ENCODE data around the gene KANSL1L. TPM values are rescaled to one million over a fixed set of nuclear protein-coding genes. Genes with fewer than 3 reads are reported as not detected.

Gene KANSL1L
- total RNA-seq, 2 experiments from 2014 or later, result 6.7 to 7.0 TPM

- no peaks in the 10 kb centered on the region for H3K4me1 Mint-ChIP-seq (ENCODE audit: low read depth)
- H3K27ac ChIP-seq (ENCODE audit: low read depth in 1 of 2, low read length in 2 of 2), result no peak overlapping the region
- ChIA-PET CTCF (interaction anchor here (1.0 to 2.4 kb wide), 2 partner anchors 220 to 222 kb away, joined by 3 to 7 read pairs; no protein-coding TSS in a partner anchor), POLR2A (no interaction called here)
- peaks cover 17% of the 10 kb centered on the region for H3K27me3 Mint-ChIP-seq
- DNase-seq (no peak), ATAC-seq (ENCODE audit: poor library complexity) (no peak)
- H3K27me3 ChIP-seq (ENCODE audit: control insufficient read depth in 1 of 2, insufficient read depth in 2 of 2, low read length in 2 of 2), result no peaks in the 10 kb centered on the region
- H3K9me3 ChIP-seq (ENCODE audit: control insufficient read depth in 1 of 2, insufficient read depth in 1 of 2, low read length in 2 of 2), result no peaks in the 10 kb centered on the region
- intact Hi-C loops (cut with DNase I, micrococcal nuclease), result loop anchor here (1.0 to 10.0 kb wide), 4 partner anchors 98 to 1180 kb away; no protein-coding TSS in a partner anchor
- no peaks in the 10 kb centered on the region for H3K9me3 Mint-ChIP-seq
- H3K4me3 Mint-ChIP-seq, result no peak overlapping the region
- no peak for TF ChIP-seq CTCF (IDR thresholded peaks at IDR 0.05)
- H3K27ac Mint-ChIP-seq, result no peak overlapping the region
- no peaks in the 10 kb centered on the region for H3K36me3 Mint-ChIP-seq (ENCODE audit: low read depth)
- H3K36me3 ChIP-seq (ENCODE audit: insufficient read depth, low read length), result no peaks in the 10 kb centered on the region
- H3K4me3 ChIP-seq (ENCODE audit: low read length), result no peak overlapping the region
- H3K4me1 ChIP-seq (ENCODE audit: insufficient read depth, low read length), result no peaks in the 10 kb centered on the region
Observed at GRCh38 chr2:209976698-209977385, 194.4 kb downstream of the KANSL1L start.

DNA sequence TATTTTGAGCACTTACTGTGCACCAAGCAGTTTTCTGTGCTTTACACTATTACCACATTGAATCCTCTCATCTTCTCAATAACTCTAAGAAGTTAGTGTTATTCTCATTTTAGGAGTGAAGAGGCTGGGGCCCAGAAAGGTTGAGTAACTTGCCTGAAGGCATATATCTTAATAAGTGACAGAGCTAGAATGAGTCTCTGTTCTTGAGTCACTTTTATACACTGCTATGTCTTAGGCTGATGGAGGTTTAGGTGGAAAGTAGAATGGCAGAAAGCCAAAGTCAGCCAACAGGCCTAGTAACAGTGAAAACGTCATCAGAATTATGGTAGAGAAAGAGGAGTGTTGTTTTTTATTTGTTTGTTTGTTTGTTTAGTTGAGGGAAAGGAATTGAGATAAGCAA lies 196.6 kb downstream of the KANSL1L start:
- no peaks in the 10 kb centered on the region for H3K9me3 Mint-ChIP-seq
- Histone ChIP-seq H3K27me3 (ENCODE audit: control insufficient read depth in 1 of 2, insufficient read depth in 2 of 2, low read length in 2 of 2) (no peaks in the 10 kb centered on the region), H3K4me3 (ENCODE audit: low read length) (no peak overlapping the region), H3K4me1 (ENCODE audit: insufficient read depth, low read length) (no peaks in the 10 kb centered on the region), H3K27ac (ENCODE audit: low read depth in 1 of 2, low read length in 2 of 2) (no peak overlapping the region), H3K9me3 (ENCODE audit: control insufficient read depth in 1 of 2, insufficient read depth in 1 of 2, low read length in 2 of 2) (no peaks in the 10 kb centered on the region), H3K36me3 (ENCODE audit: insufficient read depth, low read length) (no peaks in the 10 kb centered on the region)
- intact Hi-C loops (cut with DNase I, micrococcal nuclease), result loop anchor here in 1 of 2 experiments (10.0 kb wide), 1 partner anchor 100 kb away; no protein-coding TSS in a partner anchor
- no peaks in the 10 kb centered on the region for H3K36me3 Mint-ChIP-seq (ENCODE audit: low read depth)
- no peak overlapping the region for H3K27ac Mint-ChIP-seq
- ChIA-PET CTCF (no interaction called here), POLR2A (no interaction called here)
- DNase-seq (no peak), ATAC-seq (ENCODE audit: poor library complexity) (no peak)
- TF ChIP-seq CTCF (IDR thresholded peaks at IDR 0.05), result no peak
- H3K4me1 Mint-ChIP-seq (ENCODE audit: low read depth), result no peaks in the 10 kb centered on the region
- peaks cover 17% of the 10 kb centered on the region for H3K27me3 Mint-ChIP-seq
- H3K4me3 Mint-ChIP-seq, result no peak overlapping the region

DNA sequence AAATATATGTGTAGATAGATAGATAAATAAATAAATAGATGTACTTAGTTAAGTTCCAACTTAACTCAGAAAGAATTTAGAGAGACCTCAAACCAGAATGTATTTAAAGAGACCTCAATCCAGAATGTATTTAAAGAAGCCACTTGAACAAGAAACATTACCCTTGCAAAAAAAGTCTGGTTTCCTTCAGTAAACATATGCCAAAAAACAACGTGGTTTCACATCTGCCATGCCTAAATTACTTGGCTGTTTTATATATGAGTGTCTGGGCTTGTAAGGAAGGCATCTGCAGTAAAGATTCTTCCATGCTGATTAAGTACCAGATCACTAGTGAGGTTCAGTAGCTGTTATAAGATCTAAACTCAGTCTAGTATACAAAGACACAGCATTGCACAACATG lies 197.9 kb downstream of the KANSL1L start:
- no peak for TF ChIP-seq CTCF (IDR thresholded peaks at IDR 0.05)
- DNase-seq, result no peak
- ChIA-PET CTCF (no interaction called here), POLR2A (no interaction called here)
- no peak overlapping the region for H3K27ac ChIP-seq (ENCODE audit: low read depth in 1 of 2, low read length in 2 of 2)
- no peaks in the 10 kb centered on the region for H3K27me3 ChIP-seq (ENCODE audit: control insufficient read depth in 1 of 2, insufficient read depth in 2 of 2, low read length in 2 of 2)
- H3K27ac Mint-ChIP-seq, result no peak overlapping the region
- no peaks in the 10 kb centered on the region for H3K9me3 Mint-ChIP-seq
- H3K4me3 ChIP-seq (ENCODE audit: low read length), result no peak overlapping the region
- peaks cover 24% of the 10 kb centered on the region for H3K27me3 Mint-ChIP-seq
- no peaks in the 10 kb centered on the region for H3K36me3 ChIP-seq (ENCODE audit: insufficient read depth, low read length)
- H3K4me3 Mint-ChIP-seq, result no peak overlapping the region
- no peaks in the 10 kb centered on the region for H3K4me1 ChIP-seq (ENCODE audit: insufficient read depth, low read length)
- ATAC-seq (ENCODE audit: poor library complexity), result no peak
- no peaks in the 10 kb centered on the region for H3K4me1 Mint-ChIP-seq (ENCODE audit: low read depth)
- intact Hi-C loops (cut with DNase I, micrococcal nuclease), result loop anchor here in 1 of 2 experiments (10.0 kb wide), 1 partner anchor 101 kb away; no protein-coding TSS in a partner anchor
- no peaks in the 10 kb centered on the region for H3K36me3 Mint-ChIP-seq (ENCODE audit: low read depth)
- H3K9me3 ChIP-seq (ENCODE audit: control insufficient read depth in 1 of 2, insufficient read depth in 1 of 2, low read length in 2 of 2), result no peaks in the 10 kb centered on the region

Other genes with a start within 250 kb of the KANSL1L start
- gene RPE, start 168.8 kb downstream of the KANSL1L start, total RNA-seq, result 10 to 100 TPM; 11.3 TPM
- gene ACADL, start 54.0 kb upstream of the KANSL1L start, total RNA-seq, result not detected
- gene MYL1, start 143.8 kb upstream of the KANSL1L start, total RNA-seq, result not detected

Data from CD4-positive, alpha-beta T cell (primary cell).